HEK293T (cell line): ENCODE measurements around the gene DAZL.

Source experiments
- CTCF ChIA-PET: fragments of 350-600 bp; formaldehyde crosslinking; extraction: SDS; loops from one replicate; lab custom pipeline; 2021; ENCODE audit warnings: antibody characterized with exemption, inconsistent platforms; lab: Yijun Ruan, JAX
- POLR2A ChIA-PET: fragments of 350-600 bp; formaldehyde crosslinking; extraction: SDS; loops from one replicate; lab custom pipeline; 2020; ENCODE audit warnings: antibody characterized with exemption, inconsistent platforms; lab: Yijun Ruan, JAX
- DNase-seq: peaks from one replicate; pipeline ENCODE4 v3.0.0; 2012; ENCODE audit warnings: mixed read lengths; ENCODE audit errors: extremely low spot score
- ARNT ChIP-seq: fragments of 450-650 bp; IDR thresholded peaks from 2 replicates; pipeline ENCODE4 v1.6.1; 2017; ENCODE audit warnings: mild to moderate bottlenecking
- BHLHE40 ChIP-seq: fragments of 450-650 bp; IDR thresholded peaks from 2 replicates; pipeline ENCODE4 v1.6.1; 2016; ENCODE audit warnings: mild to moderate bottlenecking, moderate library complexity, borderline replicate concordance
- CTBP1 ChIP-seq: fragments of 450-650 bp; IDR thresholded peaks from 2 replicates; pipeline ENCODE4 v1.6.1; 2016; ENCODE audit warnings: borderline replicate concordance
- ELF4 ChIP-seq: fragments of 450-650 bp; IDR thresholded peaks from 2 replicates; pipeline ENCODE4 v1.6.1; 2017; ENCODE audit warnings: antibody characterized with exemption
- FOXA1 ChIP-seq: fragments of 450-650 bp; IDR thresholded peaks from 2 replicates; pipeline ENCODE4 v1.6.1; 2016; ENCODE audit warnings: mild to moderate bottlenecking
- FOXK2 ChIP-seq: fragments of 450-650 bp; IDR thresholded peaks from 2 replicates; pipeline ENCODE4 v1.6.1; 2016; ENCODE audit warnings: mild to moderate bottlenecking
- FOXM1 ChIP-seq: fragments of 450-650 bp; IDR thresholded peaks from 2 replicates; pipeline ENCODE4 v1.6.1; 2017; ENCODE audit warnings: mild to moderate bottlenecking, borderline replicate concordance
- HDGF ChIP-seq: fragments of 450-650 bp; IDR thresholded peaks from 2 replicates; pipeline ENCODE4 v1.6.1; 2017; ENCODE audit warnings: antibody characterized with exemption, borderline replicate concordance
- L3MBTL2 ChIP-seq: fragments of 450-650 bp; conservative IDR thresholded peaks from 2 replicates; pipeline ENCODE4 v1.6.1; 2016; ENCODE audit warnings: mild to moderate bottlenecking
- LEF1 ChIP-seq: fragments of 450-650 bp; IDR thresholded peaks from 2 replicates; pipeline ENCODE4 v1.6.1; 2017; ENCODE audit warnings: mild to moderate bottlenecking, borderline replicate concordance
- NFRKB ChIP-seq: fragments of 450-650 bp; IDR thresholded peaks from 2 replicates; pipeline ENCODE4 v1.6.1; 2016; ENCODE audit warnings: mild to moderate bottlenecking, moderate library complexity
- PKNOX1 ChIP-seq: fragments of 450-650 bp; IDR thresholded peaks from 2 replicates; pipeline ENCODE4 v1.6.1; 2016
- SP1 ChIP-seq: fragments of 450-650 bp; IDR thresholded peaks from 2 replicates; pipeline ENCODE4 v1.6.1; 2017
- SUZ12 ChIP-seq: fragments of 450-650 bp; IDR thresholded peaks from 2 replicates; pipeline ENCODE4 v1.6.1; 2016; ENCODE audit warnings: mild to moderate bottlenecking
- TARDBP ChIP-seq: fragments of 450-650 bp; IDR thresholded peaks from 2 replicates; pipeline ENCODE4 v1.6.1; 2016
- ZNF384 ChIP-seq: fragments of 450-650 bp; IDR thresholded peaks from 2 replicates; pipeline ENCODE4 v1.6.1; 2016

DAZL gene, protein sequence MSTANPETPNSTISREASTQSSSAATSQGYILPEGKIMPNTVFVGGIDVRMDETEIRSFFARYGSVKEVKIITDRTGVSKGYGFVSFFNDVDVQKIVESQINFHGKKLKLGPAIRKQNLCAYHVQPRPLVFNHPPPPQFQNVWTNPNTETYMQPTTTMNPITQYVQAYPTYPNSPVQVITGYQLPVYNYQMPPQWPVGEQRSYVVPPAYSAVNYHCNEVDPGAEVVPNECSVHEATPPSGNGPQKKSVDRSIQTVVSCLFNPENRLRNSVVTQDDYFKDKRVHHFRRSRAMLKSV

DNA sequence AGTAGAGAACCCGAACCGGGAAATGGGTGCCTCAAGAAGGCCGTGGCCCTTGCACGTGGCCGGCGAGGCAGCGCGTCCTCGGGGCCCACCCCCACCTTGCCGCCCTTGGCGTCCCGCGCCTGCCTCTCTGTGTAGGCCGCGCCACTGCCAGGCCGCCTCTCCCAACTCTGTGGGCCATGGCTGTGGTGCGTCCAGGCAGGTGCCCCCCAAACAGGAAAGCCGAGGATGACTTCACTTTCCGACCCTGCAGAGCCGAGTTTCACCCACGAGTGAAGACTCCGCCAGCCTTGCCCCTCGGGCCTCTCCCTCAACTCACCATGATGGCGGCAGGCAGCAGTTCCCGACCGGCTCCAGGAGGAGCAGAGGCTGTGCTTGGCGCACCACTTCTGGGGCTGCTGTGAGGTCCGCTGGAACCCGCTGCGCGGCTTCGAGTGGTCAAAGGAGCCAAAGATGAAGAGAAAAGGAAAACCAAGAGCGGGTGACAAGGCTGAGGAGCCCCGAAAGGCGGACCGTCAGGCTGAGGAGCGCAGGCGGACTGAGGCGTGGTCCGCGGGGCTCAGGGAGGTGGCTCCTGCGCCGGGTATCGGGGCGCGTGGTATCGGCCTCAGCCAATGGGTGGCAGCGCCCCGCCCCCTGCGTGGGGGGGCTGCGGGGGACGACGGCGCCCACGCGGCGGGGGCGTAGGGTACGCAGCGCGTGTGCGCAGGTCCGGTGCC, at the start of gene DAZL:
Gene DAZL, minus strand, starts transcription at position 537 of the 716 bp plus-strand sequence. Its CDS starts 218 bp downstream, at position 319.
- CTCF ChIA-PET: no interaction called here
- no peak for DNase-seq
- POLR2A ChIA-PET: no interaction called here
- TF ChIP-seq CTBP1 (no peak), ZNF384 (no peak), FOXA1 (no peak), LEF1 (no peak), FOXM1 (no peak), PKNOX1 (no peak), FOXK2 (no peak), ARNT (no peak), NFRKB (no peak), SP1 (no peak), L3MBTL2 (no peak)

DNA sequence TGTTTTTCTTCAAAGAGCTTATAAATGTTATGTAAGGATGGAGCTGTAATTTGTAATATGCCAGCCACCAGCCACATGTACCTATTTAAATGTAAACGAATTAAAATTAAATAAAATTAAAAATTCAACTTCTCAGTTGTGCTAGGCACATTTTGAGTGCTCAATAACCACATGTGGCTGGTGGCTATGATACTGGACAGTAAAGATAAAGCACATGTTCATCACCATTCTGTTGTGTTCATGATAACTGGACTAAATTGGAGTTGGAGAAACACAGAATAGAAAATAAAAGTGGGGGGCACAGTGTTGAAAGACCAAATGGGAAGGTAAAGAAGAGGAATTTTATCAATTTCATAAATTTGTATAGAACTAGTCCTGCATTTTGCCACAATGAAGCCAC, 49.8 kb upstream of the DAZL start:
- TF ChIP-seq FOXA1 (no peak), NFRKB (no peak), SP1 (no peak), PKNOX1 (no peak), CTBP1 (no peak), LEF1 (no peak), HDGF (no peak), ELF4 (no peak), ZNF384 (no peak)
- ChIA-PET CTCF (interaction anchor here (0.6 kb wide), 1 partner anchor 209 kb away, joined by 3 read pairs; no protein-coding TSS in a partner anchor), POLR2A (no interaction called here)
- DNase-seq: no peak

- TF ChIP-seq FOXA1 (no peak), LEF1 (no peak), PKNOX1 (no peak), ZNF384 (no peak), SP1 (no peak), CTBP1 (no peak), TARDBP (no peak), ARNT (no peak), L3MBTL2 (no peak), ELF4 (no peak), HDGF (no peak), FOXM1 (no peak)
- CTCF ChIA-PET: no interaction called here
- POLR2A ChIA-PET: no interaction called here
These were observed 48.5 kb upstream of the DAZL start for GRCh38 chr3:16653712-16654111.

DNA sequence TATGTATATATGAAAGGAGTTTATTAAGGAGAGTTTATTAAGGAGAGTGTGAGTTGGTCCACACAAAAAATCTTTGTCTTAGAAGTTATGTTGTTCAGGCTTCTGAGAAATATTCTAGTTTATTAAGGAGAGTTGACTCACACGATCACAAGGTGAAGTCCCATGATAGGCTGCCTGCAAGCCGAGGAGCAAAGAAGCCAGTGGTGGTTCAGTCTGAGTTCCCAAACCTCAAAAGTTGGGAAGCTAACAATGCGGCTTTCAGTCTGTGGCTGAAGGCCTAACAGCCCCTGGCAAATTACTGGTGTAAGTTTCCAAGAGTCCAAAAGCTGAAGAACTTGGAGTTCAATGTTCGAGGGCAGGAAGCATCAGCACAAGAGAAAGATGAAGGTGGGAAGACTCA, 42.4 kb upstream of the DAZL start:
- ChIA-PET CTCF (interaction anchor here (0.8 kb wide), 1 partner anchor 14 kb away, joined by 3 read pairs; no protein-coding TSS in a partner anchor), POLR2A (no interaction called here)
- TF ChIP-seq SUZ12 (no peak), CTBP1 (no peak), LEF1 (no peak), SP1 (no peak), ARNT (no peak), HDGF (no peak), FOXM1 (no peak), PKNOX1 (no peak), BHLHE40 (no peak), FOXA1 (no peak), ZNF384 (no peak), L3MBTL2 (no peak), ELF4 (no peak), FOXK2 (no peak), TARDBP (no peak), NFRKB (no peak)
- DNase-seq: no peak

More at GRCh38 chr3:16653712-16654111, 48.5 kb upstream of the DAZL start:
- no peak for DNase-seq

DNA sequence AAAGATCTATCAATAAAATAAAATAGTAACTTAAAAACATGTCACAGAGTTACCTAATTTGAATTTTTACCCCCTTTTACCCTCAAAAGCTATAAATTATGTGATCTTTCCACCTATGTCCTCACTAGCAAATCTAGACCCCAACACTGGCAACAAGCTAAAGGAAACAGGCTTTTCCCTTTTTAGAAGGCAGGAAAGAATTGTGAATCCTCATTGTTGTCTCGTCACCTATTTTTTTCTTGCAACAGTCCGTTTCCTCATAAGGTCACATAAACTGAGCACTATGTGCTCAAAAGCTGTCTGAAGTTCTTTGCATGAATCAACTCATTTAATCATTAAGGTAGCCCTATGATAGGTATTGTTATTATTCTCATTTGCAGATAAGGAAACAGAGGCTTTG, 34.6 kb upstream of the DAZL start:
- no peak for DNase-seq
- CTCF ChIA-PET: no interaction called here
- TF ChIP-seq BHLHE40 (no peak), SUZ12 (no peak), SP1 (no peak), FOXM1 (no peak), L3MBTL2 (no peak), CTBP1 (no peak), PKNOX1 (no peak), ZNF384 (no peak), ARNT (no peak), NFRKB (no peak), LEF1 (no peak), FOXA1 (no peak), FOXK2 (no peak), ELF4 (no peak), TARDBP (no peak), HDGF (no peak)
- POLR2A ChIA-PET: no interaction called here
